HG03196 (cell line): ENCODE measurements around the gene IQGAP2.
"Not testable (repeated sequence)": the region's sequence is repeated elsewhere in the genome, so short reads cannot be mapped to it uniquely, and the experiment has no call there.

Source experiments
- ATAC-seq: cut with Tn5 transposase; IDR thresholded peaks from one replicate; pipeline ENCODE4 v1.9.1; 2021; ENCODE audit not compliant: unreplicated experiment

The IQGAP2 gene

GRCh38 chr5:76649140-76649539 is 246.1 kb downstream of the IQGAP2 start:
- ATAC-seq: no peak

DNA sequence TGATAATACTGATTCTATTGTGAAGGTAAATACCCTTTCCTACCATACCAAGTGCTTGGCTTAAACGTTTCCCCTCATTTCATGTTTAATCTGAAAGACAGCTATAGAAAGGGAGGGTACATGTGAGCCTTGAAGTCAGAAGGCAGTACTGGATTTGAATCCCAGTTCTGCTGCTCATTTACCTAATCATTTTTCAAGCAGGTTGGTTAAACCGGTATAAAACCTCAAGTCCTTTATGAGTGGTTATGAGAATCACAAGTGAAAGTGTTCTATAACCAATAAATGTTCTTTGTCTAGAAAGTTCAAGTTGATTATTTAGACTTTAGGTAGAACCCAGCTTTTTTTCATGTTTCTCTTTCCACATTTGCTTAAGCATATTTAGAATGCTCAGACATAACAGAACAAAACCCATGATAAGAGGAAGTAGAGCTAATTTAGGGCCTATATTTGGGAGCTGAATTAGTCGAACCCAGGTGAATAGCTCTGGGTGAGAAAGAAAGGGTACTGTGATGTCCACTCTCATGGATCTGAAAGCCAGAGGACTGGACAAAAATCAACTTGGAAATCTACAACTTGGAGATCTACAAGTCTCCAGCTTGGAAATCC is 249.8 kb downstream of the IQGAP2 start:
- no peak for ATAC-seq

DNA sequence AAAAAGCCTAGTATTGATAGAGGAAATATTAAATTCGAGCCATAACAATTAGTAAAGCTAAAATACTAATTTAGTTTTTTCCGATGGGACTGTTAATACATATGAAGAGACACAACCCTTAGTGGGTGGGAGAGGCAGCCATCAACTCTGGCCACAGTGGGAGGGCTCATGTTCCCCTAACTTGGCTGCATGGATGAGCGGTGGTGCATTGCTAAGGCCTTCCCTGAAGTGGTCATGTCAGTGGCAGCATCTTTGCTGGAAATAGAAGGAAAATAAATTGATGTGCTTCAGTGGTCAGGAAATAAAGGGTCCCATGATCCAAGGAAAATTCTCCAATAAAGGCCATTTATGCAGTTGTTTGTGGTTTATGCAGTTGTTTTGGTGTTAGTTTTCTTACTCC is 254.0 kb downstream of the IQGAP2 start:
- no peak for ATAC-seq

GRCh38 chr5:76657683-76658311 is 254.7 kb downstream of the IQGAP2 start:
- no peak for ATAC-seq

DNA sequence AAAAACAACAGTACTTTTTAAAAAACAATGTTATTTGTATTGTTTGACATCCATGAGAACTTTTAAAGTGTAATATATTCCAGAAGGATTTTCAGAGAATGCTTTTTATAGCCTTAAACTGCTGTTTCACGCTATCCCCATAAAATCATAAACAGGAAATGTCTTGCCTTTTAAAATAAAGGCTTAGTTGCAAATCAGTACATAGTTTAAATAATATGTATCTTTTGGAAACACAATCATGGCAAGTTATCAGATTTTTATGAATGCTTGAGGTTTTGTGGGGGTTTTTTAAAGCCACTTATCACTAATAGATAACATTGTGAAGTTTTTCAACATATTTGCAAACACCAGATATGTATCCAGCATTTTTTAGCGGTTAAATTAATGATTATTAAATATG is 257.3 kb downstream of the IQGAP2 start:
- ATAC-seq: no peak

GRCh38 chr5:76662521-76662920 is 259.4 kb downstream of the IQGAP2 start:
- no peak for ATAC-seq

DNA sequence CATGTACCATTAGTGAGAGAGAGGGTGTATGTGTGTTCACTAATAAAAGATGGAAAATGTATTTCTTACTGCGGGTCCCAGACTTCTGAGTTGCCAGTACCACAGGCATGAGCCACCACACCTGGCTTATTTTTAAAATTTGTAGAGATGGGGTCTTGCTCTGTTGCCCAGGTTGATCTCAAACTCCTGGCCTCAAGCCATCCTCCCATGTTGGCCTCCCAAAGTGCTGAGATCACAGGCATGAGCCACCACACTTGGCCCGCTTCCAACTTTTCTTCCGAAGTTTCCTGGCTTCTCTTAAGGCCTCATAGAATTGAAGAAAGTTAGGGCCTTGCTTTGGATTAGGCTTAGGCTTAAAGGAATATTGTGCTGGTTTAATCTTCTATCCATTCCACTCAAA is 260.5 kb downstream of the IQGAP2 start:
- ATAC-seq: no peak

DNA sequence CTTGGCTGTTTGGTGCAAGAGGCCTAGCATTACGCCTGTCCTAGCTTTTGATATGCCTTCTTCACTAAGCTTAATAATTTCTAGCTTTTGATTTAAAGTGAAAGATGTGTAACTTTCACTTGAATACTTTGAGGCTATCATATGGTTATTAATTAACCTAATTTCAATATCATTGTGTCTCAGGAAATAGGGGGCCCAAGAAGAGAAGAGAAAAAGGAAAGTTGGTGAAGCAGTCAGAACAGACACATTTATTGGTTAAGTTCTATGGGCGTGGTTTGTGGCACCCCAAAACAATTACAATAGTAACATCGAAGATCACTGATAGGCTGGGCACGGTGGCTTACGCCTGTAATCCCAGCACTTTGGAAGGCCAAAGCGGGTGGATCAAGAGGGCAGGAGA is 261.0 kb downstream of the IQGAP2 start:
- no peak for ATAC-seq

DNA sequence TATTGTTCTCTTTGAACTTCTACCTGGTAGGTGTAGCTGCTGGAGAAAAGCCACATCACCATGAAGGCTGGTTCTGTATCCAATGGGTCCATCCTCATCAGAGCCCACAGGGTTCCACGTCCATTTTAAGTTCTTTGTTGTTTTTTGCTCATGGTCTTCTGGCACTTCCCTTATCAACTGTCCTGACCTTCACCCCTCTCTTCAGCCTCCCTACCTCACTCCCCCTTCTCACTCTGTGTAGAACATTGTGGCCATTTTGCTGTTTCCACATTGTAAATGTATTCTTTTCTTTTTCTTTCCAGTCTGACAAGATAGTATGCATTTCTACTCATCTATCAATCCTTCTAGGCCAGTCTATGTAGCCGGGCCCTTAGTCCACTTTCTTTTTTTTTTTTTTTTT is 264.4 kb downstream of the IQGAP2 start:
- no peak for ATAC-seq

- ATAC-seq: no peak
Measured at GRCh38 chr5:76669245-76669644, 266.2 kb downstream of the IQGAP2 start.

GRCh38 chr5:76670508-76670907 is 267.4 kb downstream of the IQGAP2 start:
- ATAC-seq: no peak

DNA sequence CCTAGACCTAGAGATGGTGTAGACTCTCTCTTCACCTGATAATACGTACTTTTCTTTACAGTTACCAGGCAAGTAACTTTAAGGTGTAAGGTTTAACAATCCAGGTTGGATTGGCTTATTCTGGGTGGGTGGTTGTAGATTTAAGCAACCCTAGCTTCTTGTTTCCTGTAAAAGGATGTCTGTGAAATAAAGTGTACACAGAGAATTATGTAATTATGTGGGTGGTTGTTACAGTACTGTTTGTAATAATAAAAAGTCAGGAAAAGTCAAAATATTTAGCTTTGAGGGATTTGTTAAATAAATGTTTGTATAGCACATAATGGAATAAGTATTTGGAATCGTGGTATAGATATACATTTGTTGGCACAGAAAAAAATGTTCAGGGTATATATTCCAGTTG is 269.2 kb downstream of the IQGAP2 start:
- no peak for ATAC-seq

DNA sequence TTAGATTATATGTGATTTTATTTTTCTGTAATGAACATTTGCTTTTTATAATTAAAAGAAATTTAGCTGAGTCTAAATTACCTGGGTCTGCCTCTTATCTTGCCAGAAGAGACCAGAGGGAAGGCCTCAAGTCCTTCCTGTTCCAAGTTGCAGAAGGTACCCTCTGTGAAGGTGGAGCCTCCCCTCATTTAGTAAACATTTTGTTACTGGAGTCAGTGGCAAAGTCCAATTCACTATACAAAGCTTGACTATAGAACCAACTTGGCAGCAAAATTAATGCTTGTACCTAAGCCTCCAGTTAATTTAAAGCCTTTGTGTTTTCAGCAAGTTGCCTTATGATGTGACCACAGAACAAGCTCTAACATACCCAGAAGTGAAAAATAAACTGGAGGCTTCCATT is 270.0 kb downstream of the IQGAP2 start:
- no peak for ATAC-seq

DNA sequence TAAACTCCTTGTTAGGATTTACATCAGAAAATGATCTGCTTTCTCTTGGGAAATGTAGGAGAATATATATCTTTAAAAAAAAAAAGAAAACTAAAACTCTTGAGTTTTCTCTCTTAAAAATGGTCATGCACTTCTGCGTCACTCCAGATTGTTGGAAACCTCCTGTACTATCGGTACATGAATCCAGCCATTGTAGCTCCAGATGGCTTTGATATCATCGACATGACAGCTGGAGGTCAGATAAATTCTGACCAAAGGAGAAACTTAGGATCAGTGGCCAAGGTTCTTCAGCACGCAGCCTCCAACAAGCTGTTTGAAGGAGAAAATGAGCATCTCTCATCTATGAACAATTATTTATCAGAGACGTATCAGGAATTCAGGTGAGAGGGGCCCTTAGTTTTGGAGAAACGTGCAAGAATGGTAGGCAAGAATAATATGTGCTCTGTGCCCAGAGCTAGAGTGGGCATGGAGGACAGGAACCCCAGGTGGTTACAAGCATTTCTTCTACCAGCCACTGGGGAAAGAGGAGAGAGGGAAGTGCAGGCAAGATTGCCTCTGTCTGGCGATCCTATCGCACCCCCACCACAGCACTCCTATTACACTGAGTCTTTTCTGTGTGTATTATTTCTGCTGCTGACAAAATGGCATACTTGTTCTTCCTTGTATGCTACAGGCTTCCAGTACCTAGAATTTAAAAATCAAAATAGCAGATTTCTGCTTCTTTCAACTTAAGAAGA is 271.4 kb downstream of the IQGAP2 start:
- ATAC-seq: no peak

GRCh38 chr5:76675364-76675763 is 272.3 kb downstream of the IQGAP2 start:
- ATAC-seq: no peak

- no peak for ATAC-seq
Measured at GRCh38 chr5:76677849-76678472, 274.9 kb downstream of the IQGAP2 start.

GRCh38 chr5:76679231-76679630 is 276.1 kb downstream of the IQGAP2 start:
- no peak for ATAC-seq

DNA sequence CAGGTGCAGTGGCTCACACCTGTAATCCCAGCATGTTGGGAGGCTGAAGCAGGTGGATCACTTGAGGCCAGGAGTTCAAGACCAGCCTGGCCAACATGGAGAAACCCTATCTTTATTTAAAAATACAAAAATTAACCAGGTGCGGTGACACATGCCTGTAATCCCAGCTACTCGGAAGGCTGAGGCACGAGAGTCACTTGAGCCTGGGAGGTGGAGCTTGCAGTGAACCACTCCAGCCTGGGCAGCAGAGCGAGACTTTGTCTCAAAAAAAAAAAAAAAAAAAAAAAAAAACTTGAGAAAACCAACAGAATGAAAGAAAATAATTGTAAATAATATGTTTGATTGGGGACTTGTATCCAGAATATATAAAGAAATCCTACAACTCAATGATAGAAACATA is 277.7 kb downstream of the IQGAP2 start:
- not testable (repeated sequence) for ATAC-seq

GRCh38 chr5:76681287-76681686 is 278.2 kb downstream of the IQGAP2 start:
- no peak for ATAC-seq

DNA sequence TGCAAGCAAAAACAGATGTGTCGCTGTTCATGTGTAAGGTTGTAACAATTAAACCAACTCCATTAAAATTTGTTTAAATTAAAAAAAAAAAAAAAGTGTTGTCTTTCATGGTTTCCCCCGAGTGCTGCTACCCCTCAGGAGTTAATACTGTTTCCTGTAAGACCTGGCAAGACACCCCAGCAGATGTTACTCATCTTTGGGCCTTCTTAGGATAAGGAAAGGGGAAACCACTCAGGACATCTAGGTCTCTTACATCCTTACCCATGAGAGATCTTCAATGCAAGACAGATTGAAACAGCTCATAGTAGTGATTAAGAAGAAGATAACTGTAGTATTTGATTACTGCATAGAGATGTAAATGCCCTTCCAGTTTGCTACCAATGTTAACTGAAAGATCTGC is 279.3 kb downstream of the IQGAP2 start:
- no peak for ATAC-seq

GRCh38 chr5:76683816-76684731 is 281.0 kb downstream of the IQGAP2 start:
- ATAC-seq: no peak
